ENCODE data around the gene PKNOX2. TPM values are rescaled to one million over a fixed set of nuclear protein-coding genes. Genes with fewer than 3 reads are reported as not detected.

The PKNOX2 gene
- polyA plus RNA-seq, 2 of the 4 experiments (the other 2 are of a cell fraction) = not detected

- CTCF ChIA-PET = interaction anchor here (0.8 to 1.0 kb wide), 2 partner anchors 35 to 41 kb away, joined by 3 read pairs; no protein-coding TSS in a partner anchor
- WGBS (ENCODE audit: missing lambda C conversion rate) = 21% methylated on average over 2 of the region's 5 CpGs
- FAIRE-seq (no peak), ATAC-seq (no peak), DNase-seq (ENCODE audit: low read depth in 1 of 2, low spot score in 1 of 2) (no peak)
- Histone ChIP-seq H3K27ac (no peak overlapping the region), H3K4me1 (no peaks in the 10 kb centered on the region), H3K4me3 (no peak overlapping the region), H3K4me2 (no peak overlapping the region), H3K9me3 (no peaks in the 10 kb centered on the region)
- POLR2A ChIA-PET = no interaction called here
- TF ChIP-seq NR3C1 (IDR thresholded peaks at IDR 0.05) (no peak), MYC (IDR thresholded peaks at IDR 0.05; ENCODE audit: borderline replicate concordance, low read length) (no peak), HDAC2 (IDR thresholded peaks at IDR 0.05) (no peak), REST (IDR thresholded peaks at IDR 0.05) (no peak), CHD2 (IDR thresholded peaks at IDR 0.05; ENCODE audit: low read length, partially characterized antibody) (no peak), ZFP36 (IDR thresholded peaks at IDR 0.05; ENCODE audit: borderline replicate concordance, partially characterized antibody) (no peak), RAD21 (conservative IDR thresholded peaks at IDR 0.05 in 1 of 2, IDR thresholded peaks at IDR 0.05 in 1 of 2) (no peak), EHMT2 (IDR thresholded peaks at IDR 0.05; ENCODE audit: low read depth) (no peak), CBX2 (IDR thresholded peaks at IDR 0.05; ENCODE audit: borderline replicate concordance, low read depth) (no peak), SREBF2 (IDR thresholded peaks at IDR 0.05) (no peak), BHLHE40 (IDR thresholded peaks at IDR 0.05; ENCODE audit: low read depth, low read length) (no peak), SMC3 (IDR thresholded peaks at IDR 0.05) (no peak), TP53 (CRISPR knock-in tag; IDR thresholded peaks at IDR 0.05) (no peak), ZC3H11A (IDR thresholded peaks at IDR 0.05) (no peak), RFX5 (IDR thresholded peaks at IDR 0.05) (no peak), JUN (IDR thresholded peaks at IDR 0.05) (no peak), HOXB13 (CRISPR knock-in tag; IDR thresholded peaks at IDR 0.05; ENCODE audit: low read depth) (no peak), KDM1A (IDR thresholded peaks at IDR 0.05; ENCODE audit: low read depth) (no peak)
Observed at GRCh38 chr11:125397421-125397820, 232.9 kb downstream of the PKNOX2 start.

- Histone ChIP-seq H3K9me3 (no peaks in the 10 kb centered on the region), H3K4me2 (no peak overlapping the region), H3K4me1 (no peaks in the 10 kb centered on the region), H3K4me3 (no peak overlapping the region), H3K27ac (no peak overlapping the region)
- ChIA-PET CTCF (no interaction called here), POLR2A (no interaction called here)
- peak; percentile 60 for TF ChIP-seq MAFK (IDR thresholded peaks at IDR 0.05; ENCODE audit: partially characterized antibody)
- TF ChIP-seq CBX2 (IDR thresholded peaks at IDR 0.05; ENCODE audit: borderline replicate concordance, low read depth) = no peak
- no peak for FAIRE-seq
- no peak for ATAC-seq
- no peak for DNase-seq (ENCODE audit: low read depth in 1 of 2, low spot score in 1 of 2)
- WGBS (ENCODE audit: missing lambda C conversion rate) = 22% methylated on average over 4 of the region's 4 CpGs
Observed at GRCh38 chr11:125398475-125398874, 233.9 kb downstream of the PKNOX2 start.

- Histone ChIP-seq H3K4me3 (no peak overlapping the region), H3K4me2 (no peak overlapping the region), H3K9me3 (no peaks in the 10 kb centered on the region), H3K27ac (no peak overlapping the region), H3K4me1 (no peaks in the 10 kb centered on the region)
- ChIA-PET CTCF (no interaction called here), POLR2A (no interaction called here)
- ATAC-seq (no peak), DNase-seq (ENCODE audit: low read depth in 1 of 2, low spot score in 1 of 2) (no peak), FAIRE-seq (no peak)
- WGBS (ENCODE audit: missing lambda C conversion rate) = 18% methylated on average over 12 of the region's 12 CpGs
- TF ChIP-seq E2F6 (IDR thresholded peaks at IDR 0.05; ENCODE audit: borderline replicate concordance, low read depth) = no peak
- TF ChIP-seq TFCP2L1 (CRISPR knock-in tag; IDR thresholded peaks at IDR 0.05) = no peak
- TF ChIP-seq ATOH8 (CRISPR knock-in tag; IDR thresholded peaks at IDR 0.05; ENCODE audit: low read depth) = no peak
- no peak for TF ChIP-seq PBX3 (IDR thresholded peaks at IDR 0.05)
- TF ChIP-seq FOSB (CRISPR knock-in tag; IDR thresholded peaks at IDR 0.05) = no peak
- TF ChIP-seq HEYL (CRISPR knock-in tag; IDR thresholded peaks at IDR 0.05) = no peak
- no peak for TF ChIP-seq HES2 (IDR thresholded peaks at IDR 0.05)
- no peak for TF ChIP-seq EP300 (IDR thresholded peaks at IDR 0.05)
- no peak for TF ChIP-seq HMGXB4 (CRISPR knock-in tag; IDR thresholded peaks at IDR 0.05; ENCODE audit: borderline replicate concordance)
Observed at GRCh38 chr11:125398994-125399640, 234.6 kb downstream of the PKNOX2 start.

Measured in A549 (cell line).